Right renal pelvis (tissue), 4 donors: ENCODE measurements around the gene TOGARAM2. TPM values are rescaled to one million over a fixed set of nuclear protein-coding genes. Genes with fewer than 3 reads are reported as not detected.

Experiments used
- polyA plus RNA-seq, 4 donors: library from polyadenylated mRNA; unstranded; fragments of 120-200 nt; gene quantifications; one replicate each; pipeline ENCODE4 v1.2.1, GENCODE V29; 2013; ENCODE audit not compliant: insufficient read length in 4 of 4

The TOGARAM2 gene
- polyA plus RNA-seq, 4 donors = 1.00 to 1.3 (median 1.1) TPM

Other genes starting within 250 kb of the TOGARAM2 start
- 100 to 1,000 TPM; 176 to 202 (median 196) TPM for gene PPP1CB, start 229.5 kb upstream of the TOGARAM2 start, polyA plus RNA-seq
- gene SPDYA, start 170.5 kb upstream of the TOGARAM2 start, polyA plus RNA-seq = 1 to 10 TPM; 1.7 to 2.9 (median 2.0) TPM
- gene TRMT61B, start 111.0 kb upstream of the TOGARAM2 start, polyA plus RNA-seq = 10 to 100 TPM; 20.4 to 31.6 (median 26.8) TPM
- gene WDR43, start 86.6 kb upstream of the TOGARAM2 start, polyA plus RNA-seq = 10 to 100 TPM; 39.3 to 51.5 (median 50.1) TPM
- under 1 TPM; 0.34 to 0.48 (median 0.43) TPM for gene PCARE, start 93.2 kb downstream of the TOGARAM2 start, polyA plus RNA-seq
- 10 to 100 TPM; 16.2 to 20.8 (median 18.0) TPM for gene CLIP4, start 134.1 kb downstream of the TOGARAM2 start, polyA plus RNA-seq